Left forelimb (tissue), 1 donor: Measurements from ENCODE around the gene HIC1.

Experiments
- DNase-seq: peaks from one replicate; pipeline ENCODE4 v3.0.0-alpha.2; 2018; ENCODE audit warnings: low spot score

The HIC1 gene

DNA sequence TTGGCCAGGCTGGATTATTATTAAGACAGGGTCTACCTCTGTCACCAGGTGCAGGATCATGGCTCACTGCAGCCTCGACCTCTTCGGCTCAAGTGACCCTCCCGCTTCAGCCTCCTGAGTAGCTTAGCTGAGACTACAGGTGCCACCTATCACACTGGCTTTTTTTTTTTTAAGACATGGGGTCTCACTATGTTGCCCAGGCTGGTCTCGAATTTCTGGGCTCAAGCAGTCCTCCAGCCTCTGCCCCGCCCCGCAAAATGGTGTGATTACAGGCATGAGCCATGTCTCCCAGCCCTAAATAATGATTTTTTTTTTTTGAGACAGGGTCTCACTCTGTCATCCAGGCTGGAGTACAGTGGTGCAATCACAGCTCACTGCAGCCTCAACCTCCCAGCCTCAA is 7.3 kb upstream of the HIC1 start:
- no peak for DNase-seq

GRCh38 chr17:2048805-2049204 is 6.1 kb upstream of the HIC1 start:
- no peak for DNase-seq

GRCh38 chr17:2049333-2050299 is 5.3 kb upstream of the HIC1 start:
- DNase-seq: peak; percentile 92

DNA sequence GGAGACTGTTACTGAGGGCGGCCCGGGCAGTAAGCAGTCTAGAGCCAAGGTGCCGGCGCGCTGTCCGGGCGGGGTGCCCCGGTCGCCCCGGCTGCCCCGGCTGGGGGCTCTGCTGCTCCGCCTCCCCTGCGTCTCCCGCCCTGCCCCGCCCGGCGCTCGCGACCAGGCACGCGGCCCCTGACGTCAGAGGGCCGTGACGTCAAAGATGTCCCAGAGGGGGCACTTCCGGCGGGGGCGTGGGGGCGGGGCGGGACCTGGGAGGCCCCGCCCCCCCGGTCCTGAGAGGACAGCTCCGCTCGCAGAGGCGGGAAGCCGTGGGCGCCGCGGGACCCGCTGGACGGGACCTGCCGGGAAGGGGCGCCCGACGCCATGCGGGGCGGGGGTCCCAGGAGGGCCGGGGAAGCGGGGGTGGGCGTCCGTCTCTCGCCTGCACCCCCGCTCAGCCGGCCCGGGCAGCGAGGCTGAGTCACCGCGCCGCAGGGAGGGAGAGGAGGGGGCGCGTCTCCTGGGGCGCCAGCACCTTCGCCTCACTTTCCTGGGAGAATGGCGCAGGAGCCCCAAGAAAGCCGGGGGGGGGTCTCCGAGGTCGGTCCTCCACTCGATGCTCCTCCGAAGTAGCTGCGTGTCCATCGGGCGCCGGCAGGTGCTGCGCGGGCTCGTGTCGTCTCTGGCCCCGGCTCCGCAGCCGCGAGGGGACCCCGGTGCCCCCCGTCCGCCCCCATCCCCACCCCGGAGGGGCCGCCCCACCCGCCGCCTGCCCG is 4.4 kb upstream of the HIC1 start:
- DNase-seq: no peak

DNA sequence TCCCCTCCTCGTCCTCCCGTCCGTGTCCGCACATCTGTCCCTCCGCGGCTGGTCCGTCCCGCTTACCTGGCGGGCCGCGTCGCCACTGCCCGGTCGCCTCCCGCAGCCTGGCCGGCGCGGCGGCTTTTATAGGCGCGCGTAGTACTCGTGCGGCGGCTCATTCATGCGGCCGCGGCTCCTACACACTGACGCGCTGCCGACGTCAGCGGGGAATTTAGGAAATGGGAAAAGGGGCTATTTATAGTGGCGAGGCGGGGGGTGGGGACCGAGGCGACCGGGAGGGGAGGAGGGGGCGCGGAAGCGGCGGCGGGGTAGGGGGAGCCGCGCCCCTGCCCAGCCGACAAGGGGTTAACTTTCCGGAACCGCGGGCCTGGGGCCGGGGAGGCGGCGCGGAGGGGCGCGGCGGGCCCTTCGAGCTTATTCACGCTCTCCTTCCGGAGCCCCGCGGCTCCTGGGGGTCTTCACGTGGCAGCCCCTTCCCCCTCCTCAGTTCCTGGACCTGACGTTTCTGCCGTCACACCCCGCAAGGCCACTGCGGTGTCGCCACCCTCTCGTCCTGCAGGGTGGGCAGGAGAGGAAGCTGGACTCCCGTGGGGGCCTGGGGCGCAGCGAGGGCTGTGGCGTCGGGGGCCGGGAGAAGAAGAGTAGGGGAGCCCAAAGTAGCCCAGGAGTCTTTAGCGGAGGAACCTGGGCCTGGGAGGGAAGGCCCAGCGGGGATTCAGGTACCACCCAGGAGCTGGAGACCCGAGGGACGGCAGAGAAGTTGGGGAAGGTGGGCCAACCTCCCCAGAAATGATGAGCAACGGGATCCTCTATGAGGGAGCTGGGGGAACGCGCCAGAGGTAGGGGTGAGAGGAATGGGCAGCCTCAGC is 3.6 kb upstream of the HIC1 start:
- no peak for DNase-seq

DNA sequence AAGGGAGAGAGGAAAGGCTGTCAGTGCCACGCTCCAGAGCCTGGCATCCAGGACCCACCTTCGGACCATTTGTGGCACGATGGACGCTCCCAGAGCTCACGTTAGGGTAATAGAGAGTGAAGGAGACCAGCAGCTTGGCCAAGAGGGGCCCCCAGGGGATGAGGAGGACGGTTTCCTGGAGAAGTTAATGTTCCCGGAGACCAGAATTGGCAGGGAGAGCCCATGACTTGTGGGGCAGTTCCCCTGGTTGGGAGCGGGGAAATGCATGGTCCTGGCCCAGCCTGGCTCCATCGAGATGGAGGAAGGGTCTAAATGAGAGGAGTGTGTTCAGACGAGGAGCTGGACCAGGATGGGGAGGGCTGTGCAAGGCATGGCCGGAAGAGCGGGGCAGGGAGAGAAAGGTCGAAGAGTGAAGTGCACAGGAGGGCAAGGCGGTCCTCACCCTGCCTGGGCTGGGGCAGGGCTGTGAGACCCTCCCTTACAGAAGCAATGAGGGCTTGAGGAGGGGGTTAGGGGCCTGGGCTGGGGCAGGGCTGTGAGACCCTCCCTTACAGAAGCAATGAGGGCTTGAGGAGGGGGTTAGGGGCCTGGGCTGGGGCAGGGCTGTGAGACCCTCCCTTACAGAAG is 2.9 kb upstream of the HIC1 start:
- no peak for DNase-seq

- DNase-seq: peak; percentile 81
These were observed 1.3 kb upstream of the HIC1 start for GRCh38 chr17:2053380-2054261.

GRCh38 chr17:2054262-2054511 is 716 bp upstream of the HIC1 start:
- no peak for DNase-seq

- no peak for DNase-seq
These were observed 646 bp downstream of the HIC1 start for GRCh38 chr17:2055292-2056205.

DNA sequence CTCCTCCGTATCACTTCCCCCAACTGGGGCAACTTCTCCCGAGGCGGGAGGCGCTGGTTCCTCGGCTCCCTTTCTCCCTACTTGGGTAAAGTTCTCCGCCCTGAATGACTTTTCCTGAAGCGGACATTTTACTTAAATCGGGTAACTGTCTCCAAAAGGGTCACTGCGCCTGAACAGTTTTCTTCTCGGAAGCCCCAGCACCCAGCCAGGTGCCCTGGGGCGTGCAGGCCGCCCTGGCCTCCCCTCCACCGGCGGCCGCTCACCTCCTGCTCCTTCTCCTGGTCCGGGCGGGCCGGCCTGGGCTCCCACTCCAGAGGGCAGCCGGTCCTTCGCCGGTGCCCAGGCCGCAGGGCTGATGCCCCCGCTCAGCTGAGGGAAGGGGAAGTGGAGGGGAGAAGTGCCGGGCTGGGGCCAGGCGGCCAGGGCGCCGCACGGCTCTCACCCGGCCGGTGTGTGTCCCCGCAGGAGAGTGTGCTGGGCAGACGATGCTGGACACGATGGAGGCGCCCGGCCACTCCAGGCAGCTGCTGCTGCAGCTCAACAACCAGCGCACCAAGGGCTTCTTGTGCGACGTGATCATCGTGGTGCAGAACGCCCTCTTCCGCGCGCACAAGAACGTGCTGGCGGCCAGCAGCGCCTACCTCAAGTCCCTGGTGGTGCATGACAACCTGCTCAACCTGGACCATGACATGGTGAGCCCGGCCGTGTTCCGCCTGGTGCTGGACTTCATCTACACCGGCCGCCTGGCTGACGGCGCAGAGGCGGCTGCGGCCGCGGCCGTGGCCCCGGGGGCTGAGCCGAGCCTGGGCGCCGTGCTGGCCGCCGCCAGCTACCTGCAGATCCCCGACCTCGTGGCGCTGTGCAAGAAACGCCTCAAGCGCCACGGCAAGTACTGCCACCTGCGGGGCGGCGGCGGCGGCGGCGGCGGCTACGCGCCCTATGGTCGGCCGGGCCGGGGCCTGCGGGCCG is 1.6 kb downstream of the HIC1 start:
- no peak for DNase-seq

GRCh38 chr17:2057175-2057759 is 2.4 kb downstream of the HIC1 start:
- no peak for DNase-seq

DNA sequence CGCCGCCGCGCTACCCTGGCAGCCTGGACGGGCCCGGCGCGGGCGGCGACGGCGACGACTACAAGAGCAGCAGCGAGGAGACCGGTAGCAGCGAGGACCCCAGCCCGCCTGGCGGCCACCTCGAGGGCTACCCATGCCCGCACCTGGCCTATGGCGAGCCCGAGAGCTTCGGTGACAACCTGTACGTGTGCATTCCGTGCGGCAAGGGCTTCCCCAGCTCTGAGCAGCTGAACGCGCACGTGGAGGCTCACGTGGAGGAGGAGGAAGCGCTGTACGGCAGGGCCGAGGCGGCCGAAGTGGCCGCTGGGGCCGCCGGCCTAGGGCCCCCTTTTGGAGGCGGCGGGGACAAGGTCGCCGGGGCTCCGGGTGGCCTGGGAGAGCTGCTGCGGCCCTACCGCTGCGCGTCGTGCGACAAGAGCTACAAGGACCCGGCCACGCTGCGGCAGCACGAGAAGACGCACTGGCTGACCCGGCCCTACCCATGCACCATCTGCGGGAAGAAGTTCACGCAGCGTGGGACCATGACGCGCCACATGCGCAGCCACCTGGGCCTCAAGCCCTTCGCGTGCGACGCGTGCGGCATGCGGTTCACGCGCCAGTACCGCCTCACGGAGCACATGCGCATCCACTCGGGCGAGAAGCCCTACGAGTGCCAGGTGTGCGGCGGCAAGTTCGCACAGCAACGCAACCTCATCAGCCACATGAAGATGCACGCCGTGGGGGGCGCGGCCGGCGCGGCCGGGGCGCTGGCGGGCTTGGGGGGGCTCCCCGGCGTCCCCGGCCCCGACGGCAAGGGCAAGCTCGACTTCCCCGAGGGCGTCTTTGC is 3.1 kb downstream of the HIC1 start:
- DNase-seq: no peak

- DNase-seq: no peak
These were observed 4.0 kb downstream of the HIC1 start for GRCh38 chr17:2058586-2059546.

- no peak for DNase-seq
These were observed 4.9 kb downstream of the HIC1 start for GRCh38 chr17:2059547-2060384.

DNA sequence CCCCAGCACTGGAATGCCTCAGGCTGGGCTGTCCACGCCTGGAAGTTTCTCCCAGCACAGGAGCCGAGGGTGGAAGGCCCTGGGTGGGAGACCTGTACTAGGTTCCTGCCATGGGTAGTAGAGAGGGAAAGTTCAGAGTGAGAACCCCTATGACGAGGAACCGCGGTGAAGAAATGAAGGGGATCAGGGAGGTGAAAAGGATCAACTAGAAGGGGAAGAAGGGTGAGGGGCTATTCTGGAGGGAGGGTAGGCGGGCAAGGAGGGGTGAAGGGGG is 5.4 kb downstream of the HIC1 start:
- no peak for DNase-seq
